Measurements from ENCODE around the gene GLB1L2. TPM values are rescaled to one million over a fixed set of nuclear protein-coding genes. Genes with fewer than 3 reads are reported as not detected.

The GLB1L2 gene
- total and polyA plus RNA-seq, 2 experiments from 2014 or later: 3.3 to 12.3 TPM

DNA sequence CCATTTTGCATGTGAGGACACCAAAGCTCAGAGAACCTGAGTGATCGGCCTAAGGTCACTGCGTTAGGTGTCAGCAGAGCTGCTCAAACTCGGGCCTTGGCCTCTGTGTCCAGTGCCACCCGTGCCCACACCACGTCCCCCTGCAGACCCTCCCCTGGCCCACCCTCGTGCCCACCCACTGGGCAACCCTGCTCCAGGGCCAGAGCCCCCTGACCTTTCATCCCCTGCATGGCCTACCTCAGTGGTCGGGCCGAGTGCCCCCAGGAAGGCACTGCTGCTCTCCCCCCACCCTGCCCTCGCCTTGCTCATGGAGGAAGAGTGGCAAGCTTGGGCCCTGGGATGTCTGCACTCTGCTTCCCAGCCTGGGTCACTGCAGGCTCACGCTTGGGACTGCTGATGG, 62.5 kb downstream of the GLB1L2 start:
- H3K79me2 ChIP-seq (replicated peaks; ENCODE audit: insufficient read depth): peaks cover 25% of the 10 kb centered on the region; the same call in 1 of the 2 replicates
- H4K20me1 ChIP-seq (replicated peaks; ENCODE audit: insufficient read depth): peaks cover 24% of the 10 kb centered on the region
- no peaks in the 10 kb centered on the region for H3K9me2 ChIP-seq (ENCODE audit: insufficient read depth)
- no peaks in the 10 kb centered on the region; the same call in 1 of the 3 replicates for H3K9me3 Mint-ChIP-seq
- H3K4me1 ChIP-seq (ENCODE audit: insufficient read depth): no peaks in the 10 kb centered on the region
- no peak overlapping the region for H3K4me3 ChIP-seq
- H3F3A ChIP-seq (replicated peaks; ENCODE audit: low read depth): no peaks in the 10 kb centered on the region
- H3K27me3 ChIP-seq (ENCODE audit: insufficient read depth): no peaks in the 10 kb centered on the region
- DNase-seq (ENCODE audit: low spot score) (no peak), ATAC-seq (no peak)
- no peak overlapping the region for H3K4me3 Mint-ChIP-seq
- no peaks in the 10 kb centered on the region for H3K36me3 ChIP-seq (ENCODE audit: insufficient read depth)
- H2AFZ ChIP-seq: no peak overlapping the region
- no peak overlapping the region for H3K27ac ChIP-seq (ENCODE audit: low read depth)
- peaks cover 7% of the 10 kb centered on the region for H3K36me3 Mint-ChIP-seq (ENCODE audit: low read depth)
- H3K27ac Mint-ChIP-seq: no peak overlapping the region
- H3K27me3 Mint-ChIP-seq (ENCODE audit: insufficient read depth, low read depth, poor library complexity): peaks cover 5% of the 10 kb centered on the region
- H3K4me1 Mint-ChIP-seq: peaks cover 4% of the 10 kb centered on the region; the same call in 2 of the 3 replicates
- no peak for TF ChIP-seq POLR2AphosphoS5 (IDR thresholded peaks at IDR 0.05; ENCODE audit: low read depth)
- no peak for TF ChIP-seq EZH2 (IDR thresholded peaks at IDR 0.05; ENCODE audit: low read depth, unreplicated experiment)
- no peak for TF ChIP-seq ZNF331 (CRISPR knock-in tag; IDR thresholded peaks at IDR 0.05; ENCODE audit: low read depth)
- TF ChIP-seq ZNF114 (CRISPR knock-in tag; IDR thresholded peaks at IDR 0.05): no peak
- TF ChIP-seq EZH2phosphoT487 (IDR thresholded peaks at IDR 0.05; ENCODE audit: unreplicated experiment): no peak
- TF ChIP-seq NANOG (IDR thresholded peaks at IDR 0.05; ENCODE audit: borderline replicate concordance): no peak
- TF ChIP-seq JUNB (IDR thresholded peaks at IDR 0.05; ENCODE audit: unreplicated experiment): no peak
- TF ChIP-seq, protein P1, sequence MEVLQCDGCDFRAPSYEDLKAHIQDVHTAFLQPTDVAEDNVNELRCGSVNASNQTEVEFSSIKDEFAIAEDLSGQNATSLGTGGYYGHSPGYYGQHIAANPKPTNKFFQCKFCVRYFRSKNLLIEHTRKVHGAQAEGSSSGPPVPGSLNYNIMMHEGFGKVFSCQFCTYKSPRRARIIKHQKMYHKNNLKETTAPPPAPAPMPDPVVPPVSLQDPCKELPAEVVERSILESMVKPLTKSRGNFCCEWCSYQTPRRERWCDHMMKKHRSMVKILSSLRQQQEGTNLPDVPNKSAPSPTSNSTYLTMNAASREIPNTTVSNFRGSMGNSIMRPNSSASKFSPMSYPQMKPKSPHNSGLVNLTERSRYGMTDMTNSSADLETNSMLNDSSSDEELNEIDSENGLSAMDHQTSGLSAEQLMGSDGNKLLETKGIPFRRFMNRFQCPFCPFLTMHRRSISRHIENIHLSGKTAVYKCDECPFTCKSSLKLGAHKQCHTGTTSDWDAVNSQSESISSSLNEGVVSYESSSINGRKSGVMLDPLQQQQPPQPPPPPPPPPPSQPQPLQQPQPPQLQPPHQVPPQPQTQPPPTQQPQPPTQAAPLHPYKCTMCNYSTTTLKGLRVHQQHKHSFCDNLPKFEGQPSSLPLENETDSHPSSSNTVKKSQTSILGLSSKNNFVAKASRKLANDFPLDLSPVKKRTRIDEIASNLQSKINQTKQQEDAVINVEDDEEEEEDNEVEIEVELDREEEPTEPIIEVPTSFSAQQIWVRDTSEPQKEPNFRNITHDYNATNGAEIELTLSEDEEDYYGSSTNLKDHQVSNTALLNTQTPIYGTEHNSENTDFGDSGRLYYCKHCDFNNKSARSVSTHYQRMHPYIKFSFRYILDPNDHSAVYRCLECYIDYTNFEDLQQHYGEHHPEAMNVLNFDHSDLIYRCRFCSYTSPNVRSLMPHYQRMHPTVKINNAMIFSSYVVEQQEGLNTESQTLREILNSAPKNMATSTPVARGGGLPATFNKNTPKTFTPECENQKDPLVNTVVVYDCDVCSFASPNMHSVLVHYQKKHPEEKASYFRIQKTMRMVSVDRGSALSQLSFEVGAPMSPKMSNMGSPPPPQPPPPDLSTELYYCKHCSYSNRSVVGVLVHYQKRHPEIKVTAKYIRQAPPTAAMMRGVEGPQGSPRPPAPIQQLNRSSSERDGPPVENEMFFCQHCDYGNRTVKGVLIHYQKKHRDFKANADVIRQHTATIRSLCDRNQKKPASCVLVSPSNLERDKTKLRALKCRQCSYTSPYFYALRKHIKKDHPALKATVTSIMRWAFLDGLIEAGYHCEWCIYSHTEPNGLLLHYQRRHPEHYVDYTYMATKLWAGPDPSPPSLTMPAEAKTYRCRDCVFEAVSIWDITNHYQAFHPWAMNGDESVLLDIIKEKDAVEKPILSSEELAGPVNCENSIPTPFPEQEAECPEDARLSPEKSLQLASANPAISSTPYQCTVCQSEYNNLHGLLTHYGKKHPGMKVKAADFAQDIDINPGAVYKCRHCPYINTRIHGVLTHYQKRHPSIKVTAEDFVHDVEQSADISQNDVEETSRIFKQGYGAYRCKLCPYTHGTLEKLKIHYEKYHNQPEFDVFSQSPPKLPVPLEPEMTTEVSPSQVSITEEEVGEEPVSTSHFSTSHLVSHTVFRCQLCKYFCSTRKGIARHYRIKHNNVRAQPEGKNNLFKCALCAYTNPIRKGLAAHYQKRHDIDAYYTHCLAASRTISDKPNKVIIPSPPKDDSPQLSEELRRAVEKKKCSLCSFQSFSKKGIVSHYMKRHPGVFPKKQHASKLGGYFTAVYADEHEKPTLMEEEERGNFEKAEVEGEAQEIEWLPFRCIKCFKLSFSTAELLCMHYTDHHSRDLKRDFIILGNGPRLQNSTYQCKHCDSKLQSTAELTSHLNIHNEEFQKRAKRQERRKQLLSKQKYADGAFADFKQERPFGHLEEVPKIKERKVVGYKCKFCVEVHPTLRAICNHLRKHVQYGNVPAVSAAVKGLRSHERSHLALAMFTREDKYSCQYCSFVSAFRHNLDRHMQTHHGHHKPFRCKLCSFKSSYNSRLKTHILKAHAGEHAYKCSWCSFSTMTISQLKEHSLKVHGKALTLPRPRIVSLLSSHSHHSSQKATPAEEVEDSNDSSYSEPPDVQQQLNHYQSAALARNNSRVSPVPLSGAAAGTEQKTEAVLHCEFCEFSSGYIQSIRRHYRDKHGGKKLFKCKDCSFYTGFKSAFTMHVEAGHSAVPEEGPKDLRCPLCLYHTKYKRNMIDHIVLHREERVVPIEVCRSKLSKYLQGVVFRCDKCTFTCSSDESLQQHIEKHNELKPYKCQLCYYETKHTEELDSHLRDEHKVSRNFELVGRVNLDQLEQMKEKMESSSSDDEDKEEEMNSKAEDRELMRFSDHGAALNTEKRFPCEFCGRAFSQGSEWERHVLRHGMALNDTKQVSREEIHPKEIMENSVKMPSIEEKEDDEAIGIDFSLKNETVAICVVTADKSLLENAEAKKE (CRISPR knock-in tag; IDR thresholded peaks at IDR 0.05): no peak
- TF ChIP-seq, protein P2, sequence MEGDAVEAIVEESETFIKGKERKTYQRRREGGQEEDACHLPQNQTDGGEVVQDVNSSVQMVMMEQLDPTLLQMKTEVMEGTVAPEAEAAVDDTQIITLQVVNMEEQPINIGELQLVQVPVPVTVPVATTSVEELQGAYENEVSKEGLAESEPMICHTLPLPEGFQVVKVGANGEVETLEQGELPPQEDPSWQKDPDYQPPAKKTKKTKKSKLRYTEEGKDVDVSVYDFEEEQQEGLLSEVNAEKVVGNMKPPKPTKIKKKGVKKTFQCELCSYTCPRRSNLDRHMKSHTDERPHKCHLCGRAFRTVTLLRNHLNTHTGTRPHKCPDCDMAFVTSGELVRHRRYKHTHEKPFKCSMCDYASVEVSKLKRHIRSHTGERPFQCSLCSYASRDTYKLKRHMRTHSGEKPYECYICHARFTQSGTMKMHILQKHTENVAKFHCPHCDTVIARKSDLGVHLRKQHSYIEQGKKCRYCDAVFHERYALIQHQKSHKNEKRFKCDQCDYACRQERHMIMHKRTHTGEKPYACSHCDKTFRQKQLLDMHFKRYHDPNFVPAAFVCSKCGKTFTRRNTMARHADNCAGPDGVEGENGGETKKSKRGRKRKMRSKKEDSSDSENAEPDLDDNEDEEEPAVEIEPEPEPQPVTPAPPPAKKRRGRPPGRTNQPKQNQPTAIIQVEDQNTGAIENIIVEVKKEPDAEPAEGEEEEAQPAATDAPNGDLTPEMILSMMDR (conservative IDR thresholded peaks at IDR 0.05; ENCODE audit: low read depth in 2 of 2): no peak
- no peak for TF ChIP-seq CREB1 (CRISPR knock-in tag; IDR thresholded peaks at IDR 0.05; ENCODE audit: low read depth)
- no peak for TF ChIP-seq STAT1 (IDR thresholded peaks at IDR 0.05; ENCODE audit: unreplicated experiment)
- TF ChIP-seq, protein P3, sequence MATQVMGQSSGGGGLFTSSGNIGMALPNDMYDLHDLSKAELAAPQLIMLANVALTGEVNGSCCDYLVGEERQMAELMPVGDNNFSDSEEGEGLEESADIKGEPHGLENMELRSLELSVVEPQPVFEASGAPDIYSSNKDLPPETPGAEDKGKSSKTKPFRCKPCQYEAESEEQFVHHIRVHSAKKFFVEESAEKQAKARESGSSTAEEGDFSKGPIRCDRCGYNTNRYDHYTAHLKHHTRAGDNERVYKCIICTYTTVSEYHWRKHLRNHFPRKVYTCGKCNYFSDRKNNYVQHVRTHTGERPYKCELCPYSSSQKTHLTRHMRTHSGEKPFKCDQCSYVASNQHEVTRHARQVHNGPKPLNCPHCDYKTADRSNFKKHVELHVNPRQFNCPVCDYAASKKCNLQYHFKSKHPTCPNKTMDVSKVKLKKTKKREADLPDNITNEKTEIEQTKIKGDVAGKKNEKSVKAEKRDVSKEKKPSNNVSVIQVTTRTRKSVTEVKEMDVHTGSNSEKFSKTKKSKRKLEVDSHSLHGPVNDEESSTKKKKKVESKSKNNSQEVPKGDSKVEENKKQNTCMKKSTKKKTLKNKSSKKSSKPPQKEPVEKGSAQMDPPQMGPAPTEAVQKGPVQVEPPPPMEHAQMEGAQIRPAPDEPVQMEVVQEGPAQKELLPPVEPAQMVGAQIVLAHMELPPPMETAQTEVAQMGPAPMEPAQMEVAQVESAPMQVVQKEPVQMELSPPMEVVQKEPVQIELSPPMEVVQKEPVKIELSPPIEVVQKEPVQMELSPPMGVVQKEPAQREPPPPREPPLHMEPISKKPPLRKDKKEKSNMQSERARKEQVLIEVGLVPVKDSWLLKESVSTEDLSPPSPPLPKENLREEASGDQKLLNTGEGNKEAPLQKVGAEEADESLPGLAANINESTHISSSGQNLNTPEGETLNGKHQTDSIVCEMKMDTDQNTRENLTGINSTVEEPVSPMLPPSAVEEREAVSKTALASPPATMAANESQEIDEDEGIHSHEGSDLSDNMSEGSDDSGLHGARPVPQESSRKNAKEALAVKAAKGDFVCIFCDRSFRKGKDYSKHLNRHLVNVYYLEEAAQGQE (IDR thresholded peaks at IDR 0.05; ENCODE audit: unreplicated experiment): no peak
- TF ChIP-seq, protein P4, sequence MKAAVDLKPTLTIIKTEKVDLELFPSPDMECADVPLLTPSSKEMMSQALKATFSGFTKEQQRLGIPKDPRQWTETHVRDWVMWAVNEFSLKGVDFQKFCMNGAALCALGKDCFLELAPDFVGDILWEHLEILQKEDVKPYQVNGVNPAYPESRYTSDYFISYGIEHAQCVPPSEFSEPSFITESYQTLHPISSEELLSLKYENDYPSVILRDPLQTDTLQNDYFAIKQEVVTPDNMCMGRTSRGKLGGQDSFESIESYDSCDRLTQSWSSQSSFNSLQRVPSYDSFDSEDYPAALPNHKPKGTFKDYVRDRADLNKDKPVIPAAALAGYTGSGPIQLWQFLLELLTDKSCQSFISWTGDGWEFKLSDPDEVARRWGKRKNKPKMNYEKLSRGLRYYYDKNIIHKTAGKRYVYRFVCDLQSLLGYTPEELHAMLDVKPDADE (IDR thresholded peaks at IDR 0.05): no peak
- H3K4me2 ChIP-seq: no peak overlapping the region

All from GM23338 (cell line).